Left cardiac atrium (tissue), 4 donors: ENCODE measurements around the gene RPL15. TPM values are rescaled to one million over a fixed set of nuclear protein-coding genes. Genes with fewer than 3 reads are reported as not detected.
A peak's percentile ranks its signal among the peaks of the same experiment; 100 is the strongest.
"Not testable (repeated sequence)": the region's sequence is repeated elsewhere in the genome, so short reads cannot be mapped to it uniquely, and the experiment has no call there.

ENCODE experiments used
- ATAC-seq, 2 donors: fragments of 200-7000 bp; cut with Tn5 transposase; one replicate each; pipeline ENCODE4 v1.9.1; 2020; ENCODE audit warnings: mild to moderate bottlenecking in 2 of 2, moderate library complexity in 2 of 2
- DNase-seq: peaks from one replicate; pipeline ENCODE4 v3.0.0-alpha.2; 2020
- intact Hi-C, 2 donors: fragments of 100-400 bp; cut with DNase I; formaldehyde crosslinking; loops; one replicate each; pipeline versions ENCODE4 v1.14.1 to v1.15.1; 2022 to 2023
- long read RNA-seq: library from polyadenylated mRNA; unstranded; transcript quantifications from one replicate; pipeline ENCODE4 v2.0.0, GENCODE V29; 2021
- total RNA-seq, 2 donors: library from RNA; stranded (reverse); fragmentation: NEBNext Ultra II Directional; extraction: Animal tissue kit (Norgen Biotek cat#: 25700); gene quantifications; one replicate each; pipeline ENCODE4 v1.2.1, GENCODE V29; 2021
- donor health status: DM: no; HTN: yes; CAD: no.
- donor health status: DM: no; HTN: yes; CAD: no; lungs with severe emphysema.
- donor health status: DM: yes; HTN: yes; CAD: no.
- donor health status: Dilated cardiomyopathy.

Gene RPL15
- total RNA-seq, result 1,000 to 10,000 TPM; 1,012 to 1,091 TPM
- long read RNA-seq, transcript RPL15-208 (4 exons, 1,063 nt), result minor isoform, 23 of 563 reads
- long read RNA-seq, transcript RPL15-202 (3 exons, 820 nt), result minor isoform, 24 of 563 reads
- long read RNA-seq, transcript RPL15-201 (4 exons, 2,730 nt), result major isoform, 501 of 563 reads
- long read RNA-seq, partial matches to known transcripts, result 1 of 563 reads
- long read RNA-seq, other reads (novel, unspliced or antisense), result 8 of 563 reads

GRCh38 chr3:23916886-23917678, at the start of gene RPL15, which contains the start of gene NKIRAS1:
Gene RPL15 (plus strand): TSS chr3:23917132. CDS start chr3:23917860, 728 bp downstream.
Gene NKIRAS1 (minus strand): TSS chr3:23916990. CDS start chr3:23910904, 6,086 bp downstream.
- intact Hi-C loops, result loop anchor here in 1 of 2 donors (2.0 kb wide), 1 partner anchor 28 kb away; the partner anchor contains the start of gene NR1D2
- ATAC-seq, result peak; percentile 98

GRCh38 chr3:23867400-23867799, 49.5 kb upstream of the RPL15 start:
- DNase-seq, result no peak
- intact Hi-C loops, result no loop called here
- no peak for ATAC-seq

More at GRCh38 chr3:23916886-23917678, at the start of gene RPL15, which contains the start of gene NKIRAS1:
- DNase-seq, result peak; percentile 98

- no peak for ATAC-seq
- intact Hi-C loops, result no loop called here
Measured at GRCh38 chr3:23867838-23868237, 49.1 kb upstream of the RPL15 start.

GRCh38 chr3:23869977-23870662, 46.8 kb upstream of the RPL15 start:
- intact Hi-C loops, result no loop called here
- ATAC-seq (peak; percentile 85 to 89), DNase-seq (no peak)

More at GRCh38 chr3:23867838-23868237, 49.1 kb upstream of the RPL15 start:
- no peak for DNase-seq

GRCh38 chr3:23870663-23871043, 46.3 kb upstream of the RPL15 start:
- intact Hi-C loops, DNase-seq: not testable (repeated sequence)
- peak in 1 of 2 donors; percentile 9 for ATAC-seq

GRCh38 chr3:23871361-23871760, 45.6 kb upstream of the RPL15 start:
- DNase-seq, intact Hi-C loops, ATAC-seq: not testable (repeated sequence)

- intact Hi-C loops, result no loop called here
- DNase-seq, result no peak
- ATAC-seq, result no peak
Measured at GRCh38 chr3:23872330-23872729, 44.6 kb upstream of the RPL15 start.

GRCh38 chr3:23873941-23874340, 43.0 kb upstream of the RPL15 start:
- DNase-seq, result no peak
- ATAC-seq, result peak in 1 of 2 donors; percentile 35
- intact Hi-C loops, result no loop called here

- no peak for ATAC-seq
- DNase-seq, result no peak
- intact Hi-C loops, result no loop called here
Measured at GRCh38 chr3:23874359-23875112, 42.4 kb upstream of the RPL15 start.

GRCh38 chr3:23875113-23875725, 41.7 kb upstream of the RPL15 start:
- ATAC-seq, result no peak
- intact Hi-C loops, result no loop called here

GRCh38 chr3:23876923-23877322, 40.0 kb upstream of the RPL15 start:
- no peak for DNase-seq
- ATAC-seq, result no peak
- intact Hi-C loops, result no loop called here

More at GRCh38 chr3:23875113-23875725, 41.7 kb upstream of the RPL15 start:
- DNase-seq, result no peak

GRCh38 chr3:23877329-23877980, 39.5 kb upstream of the RPL15 start:
- intact Hi-C loops, result no loop called here
- ATAC-seq (peak; percentile 43 to 67), DNase-seq (peak; percentile 62)

GRCh38 chr3:23879485-23879884, 37.4 kb upstream of the RPL15 start:
- DNase-seq (no peak), ATAC-seq (no peak)
- intact Hi-C loops, result no loop called here

- intact Hi-C loops, result no loop called here
- DNase-seq, result no peak
- no peak for ATAC-seq
Measured at GRCh38 chr3:23880703-23881339, 36.1 kb upstream of the RPL15 start.

GRCh38 chr3:23881993-23882392, 34.9 kb upstream of the RPL15 start:
- DNase-seq, intact Hi-C loops, ATAC-seq: not testable (repeated sequence)

GRCh38 chr3:23882487-23882918, 34.4 kb upstream of the RPL15 start:
- ATAC-seq (no peak), DNase-seq (no peak)
- intact Hi-C loops, result no loop called here

GRCh38 chr3:23884481-23884880, 32.5 kb upstream of the RPL15 start:
- ATAC-seq (no peak), DNase-seq (no peak)
- intact Hi-C loops, result no loop called here
